CD4-positive, alpha-beta T cell treated with Interleukin-4 for 1 hour (primary cell): Measurements from ENCODE around the gene CAPN11.
"Not testable (repeated sequence)": the region's sequence is repeated elsewhere in the genome, so short reads cannot be mapped to it uniquely, and the experiment has no call there.

Experiments used
- DNase-seq, 2 donors: peaks; one replicate each; pipeline ENCODE4 v3.0.0-alpha.2; 2020 to 2022

CAPN11 gene

GRCh38 chr6:44183783-44184182, 25.2 kb downstream of the CAPN11 start:
- DNase-seq = no peak

- DNase-seq = not testable (repeated sequence)
Observed at GRCh38 chr6:44185356-44185755, 26.7 kb downstream of the CAPN11 start.

GRCh38 chr6:44185953-44186634, 27.5 kb downstream of the CAPN11 start:
- DNase-seq = no peak

GRCh38 chr6:44186635-44187025, 28.0 kb downstream of the CAPN11 start:
- no peak for DNase-seq

GRCh38 chr6:44188819-44189218, 30.2 kb downstream of the CAPN11 start:
- no peak for DNase-seq

GRCh38 chr6:44189257-44189656, 30.6 kb downstream of the CAPN11 start:
- DNase-seq = no peak

- DNase-seq = no peak
Observed at GRCh38 chr6:44190715-44191114, 32.1 kb downstream of the CAPN11 start.

DNA sequence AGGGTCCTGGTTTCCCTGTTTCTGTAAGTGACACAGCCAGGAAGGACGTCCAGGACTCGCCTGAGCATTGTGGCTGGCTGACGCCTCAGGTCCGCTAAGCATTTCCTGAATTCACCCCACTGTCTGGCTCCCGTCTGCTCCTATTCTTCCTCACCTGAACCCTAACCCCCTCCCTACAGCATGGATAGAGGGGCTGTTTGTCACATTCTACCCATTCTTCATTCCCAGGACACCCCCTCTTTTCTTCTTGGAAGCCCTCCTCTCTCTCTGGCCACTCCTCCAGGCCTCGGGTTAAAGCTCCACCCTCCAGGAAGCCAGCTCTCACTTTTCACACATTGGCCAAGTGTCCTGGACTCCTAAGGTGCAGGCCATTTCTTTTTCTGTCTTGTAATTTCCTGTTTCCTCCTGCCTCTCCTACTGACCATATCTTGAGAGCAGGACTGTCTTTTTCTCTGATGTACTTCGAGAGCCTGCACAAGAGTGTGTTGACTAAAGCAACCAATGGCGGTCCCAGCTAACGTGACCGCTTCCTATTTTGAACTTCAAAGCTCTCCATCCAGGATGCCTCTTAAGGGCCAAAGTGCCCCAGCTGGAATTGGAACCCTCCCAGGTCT, 33.9 kb downstream of the CAPN11 start:
- no peak for DNase-seq

- no peak for DNase-seq
Observed at GRCh38 chr6:44193307-44193910, 34.8 kb downstream of the CAPN11 start.

DNA sequence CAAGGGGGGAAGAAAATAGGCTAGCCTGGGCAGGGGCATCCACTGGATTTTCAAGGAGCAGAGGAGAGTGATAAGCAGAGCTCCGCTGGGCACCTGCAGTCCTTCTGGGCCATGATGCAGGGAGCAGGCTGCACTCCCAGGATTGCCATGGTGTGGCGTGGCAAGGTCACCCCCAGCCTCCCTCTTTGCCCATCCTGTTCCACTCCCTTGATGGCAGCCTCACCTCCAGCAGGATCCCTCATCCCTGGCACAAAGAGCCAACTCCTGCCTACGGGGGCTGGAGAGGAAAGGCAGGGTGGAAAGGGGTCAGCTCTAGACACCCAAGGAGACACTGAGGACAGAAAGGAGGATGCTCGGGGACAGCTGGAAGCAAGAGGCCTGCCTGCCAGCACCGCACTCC, 35.7 kb downstream of the CAPN11 start:
- no peak for DNase-seq

- DNase-seq = not testable (repeated sequence)
Observed at GRCh38 chr6:44196351-44196750, 37.7 kb downstream of the CAPN11 start.

DNA sequence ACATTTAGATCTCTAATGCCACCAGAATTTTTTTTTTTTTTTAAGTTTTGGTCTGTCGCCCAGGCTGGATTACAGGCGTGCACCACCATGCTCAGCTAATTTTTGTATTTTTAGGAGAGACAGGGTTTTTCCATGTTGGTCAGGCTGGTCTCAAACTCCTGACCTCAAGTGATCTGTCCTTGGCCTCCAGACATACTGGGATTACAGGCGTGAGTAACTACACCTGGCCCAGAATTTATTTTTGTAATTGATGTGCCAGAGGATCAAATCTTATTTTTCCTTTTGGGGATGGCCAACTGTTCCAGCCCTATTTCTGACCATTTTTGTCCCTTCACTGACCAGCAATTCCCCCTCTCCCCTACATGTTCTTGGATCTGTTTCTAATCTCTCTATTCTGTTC, 40.1 kb downstream of the CAPN11 start:
- no peak for DNase-seq

DNA sequence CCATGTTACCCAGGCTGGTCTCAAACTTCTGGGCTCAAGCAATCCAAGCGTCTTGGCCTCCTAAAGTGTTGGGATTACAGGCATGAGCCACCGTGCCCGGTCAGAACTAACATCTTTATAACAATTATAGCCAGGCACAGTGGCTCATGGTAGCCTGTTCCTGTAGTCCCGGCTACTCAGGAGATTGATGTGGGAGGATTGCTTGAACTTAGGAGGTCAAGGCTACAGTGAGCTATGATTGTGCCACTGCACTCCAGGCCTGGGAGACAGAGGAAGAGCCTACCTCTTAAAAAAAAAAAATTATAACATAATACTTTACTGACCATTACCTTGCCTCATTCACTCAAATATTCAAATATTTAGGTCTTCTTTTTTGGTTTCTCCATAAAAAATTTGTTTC, 41.3 kb downstream of the CAPN11 start:
- DNase-seq = no peak

- no peak for DNase-seq
Observed at GRCh38 chr6:44201200-44201599, 42.6 kb downstream of the CAPN11 start.

GRCh38 chr6:44201638-44202303, 43.2 kb downstream of the CAPN11 start:
- DNase-seq = no peak

DNA sequence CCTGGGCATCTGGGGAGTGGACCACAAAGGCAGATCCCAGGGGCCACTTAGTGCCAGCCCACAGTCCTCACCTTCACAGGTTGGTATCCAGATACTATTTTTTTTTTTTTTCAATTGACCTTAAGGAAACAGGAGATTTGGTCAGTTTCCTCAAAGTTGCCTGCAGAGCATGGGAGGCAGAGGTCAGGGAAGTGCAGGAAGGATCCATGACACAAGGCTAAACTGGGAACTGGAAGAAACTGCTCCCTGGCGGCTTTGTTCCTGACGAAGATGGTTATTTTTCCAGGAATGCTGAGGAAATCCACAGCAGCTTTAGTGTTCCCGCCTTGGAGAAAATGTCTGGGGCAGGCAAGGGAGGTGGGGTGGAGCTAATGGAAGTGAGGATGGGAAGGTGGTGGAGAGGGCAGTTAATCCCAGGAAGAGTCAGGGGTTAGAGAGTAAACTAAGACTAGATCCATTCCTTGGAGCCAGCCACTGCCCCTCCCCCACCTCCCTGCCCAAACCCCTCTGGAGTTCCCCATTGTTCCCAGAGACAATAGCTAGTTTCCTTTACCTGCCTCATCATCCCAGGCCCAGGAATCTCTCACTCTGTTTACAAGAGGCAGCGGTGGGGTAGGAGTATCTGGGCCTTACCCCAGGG, 43.8 kb downstream of the CAPN11 start:
- no peak for DNase-seq

DNA sequence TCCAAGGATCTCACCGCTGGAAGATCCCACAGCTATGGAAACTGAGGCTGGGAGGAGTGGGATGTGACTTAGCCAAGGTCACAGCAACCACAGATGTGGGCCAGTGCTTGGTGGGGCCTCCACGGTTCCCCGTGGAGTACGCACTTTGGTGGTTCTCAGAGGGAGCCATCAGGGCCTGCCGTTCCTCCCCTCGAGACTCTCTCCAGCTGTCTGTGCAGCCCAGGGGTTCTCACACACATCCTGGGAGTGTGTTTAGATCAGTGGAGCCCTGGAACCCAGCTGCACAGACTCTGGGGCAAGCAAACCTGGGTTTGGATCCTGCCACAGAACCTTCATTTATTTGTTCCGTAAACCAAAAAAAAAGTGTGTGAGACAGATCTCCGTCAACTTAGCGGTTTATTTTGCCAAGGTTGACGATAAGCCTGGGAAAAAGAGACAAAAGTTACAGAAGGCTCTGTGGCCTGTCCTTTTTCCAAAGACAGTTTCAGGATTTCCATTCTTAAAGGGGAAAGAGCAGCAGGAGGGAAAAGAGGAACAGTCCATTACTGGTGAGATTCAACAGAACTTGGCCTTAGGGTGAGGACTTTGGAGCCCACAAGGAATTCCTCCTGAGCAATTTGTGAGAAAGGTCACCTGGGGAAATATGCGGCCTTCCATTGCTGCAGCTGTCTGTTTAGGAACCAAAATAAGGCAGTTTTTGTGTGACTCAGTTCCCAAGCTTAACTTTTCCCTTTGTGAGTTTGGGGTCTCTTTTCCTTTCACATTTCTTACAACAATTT, 44.5 kb downstream of the CAPN11 start:
- no peak for DNase-seq

DNA sequence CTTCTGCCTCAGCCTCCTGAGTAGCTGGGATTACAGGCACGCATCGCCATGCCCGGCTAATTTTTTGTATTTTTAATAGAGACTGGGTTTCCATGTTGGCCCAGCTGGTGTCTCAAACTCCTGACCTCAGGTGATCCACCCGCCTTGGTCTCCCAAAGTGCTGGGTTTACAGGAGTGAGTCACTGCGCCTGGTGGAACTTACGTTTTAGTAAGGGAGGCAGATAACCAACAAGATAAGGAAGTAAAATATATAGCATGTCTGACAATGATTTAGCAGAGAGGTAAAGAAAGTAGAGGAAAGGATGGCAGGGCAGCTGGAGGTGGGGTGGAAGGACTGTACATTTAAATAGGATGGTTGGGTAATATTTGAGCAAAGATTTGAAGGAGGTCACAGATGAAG, 45.3 kb downstream of the CAPN11 start:
- no peak for DNase-seq

GRCh38 chr6:44207966-44208365, 49.3 kb downstream of the CAPN11 start:
- DNase-seq = no peak

DNA sequence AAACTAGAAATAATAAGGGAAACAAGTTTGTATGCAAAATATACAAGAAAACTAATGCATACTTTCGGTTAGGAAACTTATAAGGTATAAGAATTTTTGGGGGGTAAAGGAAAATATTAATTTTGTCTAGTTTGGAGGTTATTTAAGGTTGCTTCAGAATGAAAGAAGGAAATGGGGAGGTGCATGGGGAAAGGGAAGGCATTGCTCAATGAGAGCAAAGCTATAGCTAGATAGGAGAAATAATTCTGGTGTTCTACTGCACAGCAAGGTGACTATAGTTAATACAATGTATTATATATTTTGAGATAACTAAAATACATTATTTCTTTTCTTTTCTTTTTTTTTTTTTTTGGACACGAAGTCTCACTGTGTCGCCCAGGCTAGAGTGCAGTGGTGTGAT, 52.7 kb downstream of the CAPN11 start:
- DNase-seq = no peak

GRCh38 chr6:44214307-44214706, 55.7 kb downstream of the CAPN11 start:
- no peak for DNase-seq

- DNase-seq = no peak
Observed at GRCh38 chr6:44216677-44217331, 58.2 kb downstream of the CAPN11 start, which contains the start of gene MYMX. TSS of gene MYMX (plus strand) at chr6:44216926. CDS start at chr6:44217472, 546 bp downstream.
